K562 (cell line): ENCODE data around the gene TCEANC. TPM values are rescaled to one million over a fixed set of nuclear protein-coding genes. Genes with fewer than 3 reads are reported as not detected.

Experiments used
- ATAC-seq: fragments of 200-7000 bp; cut with Tn5 transposase; 3 replicates; pipeline ENCODE4 v1.9.1; 2020; ENCODE audit warnings: moderate library complexity
- BruUV-seq: library from RNA; stranded (reverse); fragments of 400-500 nt; replicated peaks from 2 replicates; lab custom pipeline; 2021; lab: Mats Ljungman, UMichigan
- CTCF ChIA-PET: fragments of 300-600 bp; formaldehyde crosslinking; extraction: SDS; loops from one replicate; lab custom pipeline; 2021; ENCODE audit warnings: low intra/inter-chr PET ratio; lab: Yijun Ruan, JAX
- POLR2A ChIA-PET: fragments of 300-600, 350-650 bp; sonication (Branson Sonifier 250); formaldehyde crosslinking; extraction: SDS; loops from one replicate; lab custom pipeline; 2021; ENCODE audit warnings: antibody characterized with exemption, inconsistent platforms; lab: Yijun Ruan, JAX
- DNase-seq, 4 experiments: peaks; one replicate each; pipeline versions ENCODE4 v3.0.0 to v3.0.0-alpha.2; 2011 to 2018; ENCODE audit warnings: low spot score in 3 of 4, mixed read lengths in 3 of 4; ENCODE audit errors: extremely low read depth in 1 of 4
- FAIRE-seq: peaks from 2 replicates; lab custom pipeline; 2011; peaks lifted over from hg19 to GRCh38; lab: Jason Lieb, UNC
- H2AFZ ChIP-seq: 2 replicates; pipeline ENCODE4 v1.6.0; 2011; ENCODE audit warnings: low read depth, low read length, control low read depth, inconsistent platforms
- H3K27ac ChIP-seq: fragments of 200-600 bp; 3 replicates; pipeline ENCODE4 v1.8.0; 2011; ENCODE audit warnings: low read depth, mild to moderate bottlenecking, control low read depth, inconsistent platforms, low read length, moderate library complexity, mixed read lengths; ENCODE audit errors: extremely low read depth
- H3K27me3 ChIP-seq, 2 experiments: fragments of 300-600 bp in 1 of 2; 2 replicates in 1 of 2; 3 replicates in 1 of 2; pipeline versions ENCODE4 v1.6.0 to v1.8.0; 2011; ENCODE audit warnings: inconsistent platforms in 2 of 2, low read length in 2 of 2, mild to moderate bottlenecking in 1 of 2, mixed read lengths in 1 of 2, moderate library complexity in 1 of 2; ENCODE audit not compliant: control insufficient read depth in 2 of 2, insufficient read depth in 2 of 2
- H3K36me3 ChIP-seq: fragments of 300-600 bp; 3 replicates; pipeline ENCODE4 v1.8.0; 2011; ENCODE audit warnings: mild to moderate bottlenecking, low read length, inconsistent platforms; ENCODE audit not compliant: control insufficient read depth, insufficient read depth
- H3K4me1 ChIP-seq, 2 experiments: fragments of 200-600 bp in 1 of 2; replicated peaks in 1 of 2; 2 replicates in 1 of 2; 3 replicates in 1 of 2; pipeline versions ENCODE4 v1.5.1 to v1.8.0; 2011; ENCODE audit warnings: inconsistent platforms in 2 of 2, low read length in 2 of 2, mild to moderate bottlenecking in 1 of 2, mixed read lengths in 1 of 2, moderate library complexity in 1 of 2; ENCODE audit not compliant: control insufficient read depth in 2 of 2, insufficient read depth in 2 of 2
- H3K4me2 ChIP-seq: 2 replicates; pipeline ENCODE4 v1.6.1; 2011; ENCODE audit warnings: low read length, control low read depth, inconsistent platforms, mixed read lengths; ENCODE audit not compliant: insufficient read depth
- H3K4me3 ChIP-seq: fragments of 200-600 bp; sonication (generic), shearing (Covaris generic); 2 replicates; pipeline ENCODE4 v1.5.1; 2016; ENCODE audit warnings: control low read depth, inconsistent platforms
- H3K79me2 ChIP-seq: fragments of 200-600 bp; 3 replicates; pipeline ENCODE4 v1.8.0; 2011; ENCODE audit warnings: low read length, inconsistent platforms; ENCODE audit not compliant: control insufficient read depth, insufficient read depth
- H3K9ac ChIP-seq, 2 experiments: 2 replicates each; pipeline versions ENCODE4 v1.6.0 to v1.6.1; 2011; ENCODE audit warnings: low read depth in 2 of 2, low read length in 2 of 2, control low read depth in 1 of 2, inconsistent platforms in 1 of 2, mild to moderate bottlenecking in 1 of 2, mixed read lengths in 1 of 2; ENCODE audit not compliant: insufficient read depth in 1 of 2
- H3K9me1 ChIP-seq: one replicate; pipeline ENCODE4 v1.6.0; 2011; ENCODE audit warnings: inconsistent platforms, mild to moderate bottlenecking, low read length, moderate library complexity; ENCODE audit not compliant: control insufficient read depth, insufficient read depth
- H3K9me3 ChIP-seq: replicated peaks from 2 replicates; pipeline ENCODE4 v1.5.1; 2011; ENCODE audit warnings: low read depth, low read length, inconsistent platforms; ENCODE audit not compliant: control insufficient read depth, insufficient read depth
- H4K20me1 ChIP-seq: replicated peaks from 2 replicates; pipeline ENCODE4 v1.6.1; 2011; ENCODE audit warnings: low read length, inconsistent platforms, mixed read lengths; ENCODE audit not compliant: control insufficient read depth, insufficient read depth
- ELF2 ChIP-seq: fragments of 250-450 bp; sonication (Bioruptor Pico); IDR thresholded peaks from 2 replicates; pipeline ENCODE4 v1.5.0; 2021; ENCODE audit warnings: mild to moderate bottlenecking
- HDAC2 ChIP-seq: fragments of 450-650 bp; IDR thresholded peaks from 2 replicates; pipeline ENCODE4 v1.6.1; 2016; ENCODE audit warnings: mild to moderate bottlenecking
- HMG20B ChIP-seq: fragments of 250-450 bp; sonication (Bioruptor Pico); IDR thresholded peaks from 2 replicates; pipeline ENCODE4 v1.5.0; 2021; ENCODE audit warnings: mild to moderate bottlenecking
- JUNB ChIP-seq: fragments of 450-650 bp; formaldehyde crosslinking; conservative IDR thresholded peaks from 2 replicates; pipeline ENCODE4 v1.4.0; 2020; ENCODE audit warnings: mild to moderate bottlenecking
- RBFOX2 ChIP-seq: fragments of 200-400 bp; formaldehyde crosslinking; IDR thresholded peaks from 2 replicates; pipeline ENCODE4 v1.6.1; 2017; ENCODE audit warnings: low read depth, mild to moderate bottlenecking, low read length, moderate library complexity
- RNF2 ChIP-seq: sonication (generic); IDR thresholded peaks from 2 replicates; pipeline ENCODE4 v1.6.1; 2016
- STAT6 ChIP-seq: sonication (generic); formaldehyde crosslinking; IDR thresholded peaks from 2 replicates; pipeline ENCODE4 v1.8.1; 2023; ENCODE audit warnings: mild to moderate bottlenecking, missing genetic modification reagents
- TBP ChIP-seq: optimal IDR thresholded peaks from 2 replicates; pipeline ENCODE3; 2011; ENCODE audit warnings: low read depth, low read length, improper control_type of control experiment
- ZC3H8 ChIP-seq: fragments of 450-650 bp; IDR thresholded peaks from 2 replicates; pipeline ENCODE4 v1.6.1; 2017
- ZNF436 ChIP-seq: fragments of 250-450, 450-650 bp; sonication (Bioruptor Pico); formaldehyde crosslinking; IDR thresholded peaks from 2 replicates; pipeline ENCODE4 v1.7.0; 2020; ENCODE audit warnings: mild to moderate bottlenecking
- WGBS: fragments of 100-300 bp; shearing (Covaris generic); methylation state at CpG from one replicate; pipeline ENCODE4 v1.1.6; 2016; ENCODE audit warnings: low coverage, mixed read lengths; ENCODE audit not compliant: insufficient coverage; ENCODE audit errors: missing lambda C conversion rate; 5-methylcytosine and 5-hydroxymethylcytosine counted together
- in situ Hi-C: fragments of 300-500 bp; cut with MboI; formaldehyde crosslinking; loops from 4 replicates; pipeline ENCODE4 v1.15.0; 2018; ENCODE audit warnings: inconsistent platforms, mixed read lengths
- intact Hi-C: fragments of 100-400 bp; cut with micrococcal nuclease; formaldehyde crosslinking; loops from 2 replicates; pipeline ENCODE4 v1.14.2; 2022
- polyA plus RNA-seq, 8 experiments: library from polyadenylated mRNA; depleted of rRNA in 4 of 8; stranded (reverse) in 5 of 8; unstranded in 3 of 8; fragments of >200 nt; fragmentation: Nextera tagmentation in 2 of 8; fragmentation: Illumina TruSeq in 1 of 8; extraction: Ambion mirVana in 2 of 8; extraction: Trizol in 1 of 8; gene quantifications; 2 replicates each; pipeline versions ENCODE4 v1.2.1 to v1.2.3, GENCODE V29; 2011 to 2014; ENCODE audit warnings: inconsistent platforms in 1 of 8, missing spikeins in 1 of 8
- total RNA-seq, 7 experiments: library from RNA; depleted of rRNA in 6 of 7; stranded (reverse); fragments of >200 nt in 6 of 7; fragmentation: Illumina TruSeq in 2 of 7; extraction: Trizol in 2 of 7; gene quantifications; 2 replicates each; pipeline versions ENCODE4 v1.2.1 to v1.2.3, GENCODE V29; 2011 to 2021; ENCODE audit warnings: low replicate concordance in 1 of 7

TCEANC gene
- total and polyA plus RNA-seq, 9 of the 15 experiments (the other 6 are each of a cell fraction or from before 2014, with no cell fraction given), result 1.2 to 2.8 (median 2.0) TPM

GRCh38 chrX:13666836-13667235 lies 13.9 kb downstream of the TCEANC start:
- Histone ChIP-seq H4K20me1 (no peaks in the 10 kb centered on the region), H3K4me3 (no peak overlapping the region), H3K79me2 (no peaks in the 10 kb centered on the region), H3K4me1 (peaks cover 0 to 3% of the 10 kb centered on the region in 2 experiments; a peak in 3 of 5 replicates), H3K27ac (no peak overlapping the region), H3K9ac (no peak overlapping the region), H3K9me1 (no peaks in the 10 kb centered on the region), H2AFZ (no peak overlapping the region), H3K9me3 (no peaks in the 10 kb centered on the region), H3K27me3 (no peaks in the 10 kb centered on the region), H3K4me2 (no peak overlapping the region), H3K36me3 (peaks cover 11% of the 10 kb centered on the region; the same call in 2 of the 3 replicates)
- FAIRE-seq (no peak), ATAC-seq (no peak), DNase-seq (no peak)
- in situ Hi-C loops, result loop anchor here (25.0 kb wide), 1 partner anchor 705 kb away; no protein-coding TSS in a partner anchor
- 78% methylated on average over 3 of the region's 3 CpGs for WGBS
- POLR2A ChIA-PET, result no interaction called here
- CTCF ChIA-PET, result no interaction called here
- intact Hi-C loops, result no loop called here
- TF ChIP-seq ZC3H8, result no peak
- no peak for TF ChIP-seq ZNF436 (CRISPR knock-in tag)
- no peak for TF ChIP-seq TBP
- no peak for TF ChIP-seq ELF2
- no peak for TF ChIP-seq RBFOX2
- no peak for TF ChIP-seq HDAC2
- no peak for TF ChIP-seq HMG20B (CRISPR knock-in tag)
- no peak for TF ChIP-seq JUNB
- no peak for TF ChIP-seq RNF2
- no peak for TF ChIP-seq STAT6
- TF ChIP-seq, all 486 proteins: peak for 0
- BruUV-seq, result no TSS peak
